Measurements from ENCODE around the gene SLAIN1. TPM values are rescaled to one million over a fixed set of nuclear protein-coding genes. Genes with fewer than 3 reads are reported as not detected.

The SLAIN1 gene
- total RNA-seq (2021; fragmentation: NEBNext Ultra II Directional; extraction: Animal tissue kit (Norgen Biotek cat#: 25700)), result 37.0 and 37.7 TPM in 2 replicates
- 19.3 and 35.0 TPM in 2 replicates for polyA plus RNA-seq (2011; rRNA removed)
- 27.2 TPM for polyA plus RNA-seq (2011; cell fraction: cytosol; rRNA removed)
- polyA plus RNA-seq (2011; cell fraction: nucleus; rRNA removed), result 19.7 TPM
- polyA plus RNA-seq (2012, experiment 1 of 2), result 24.8 to 30.1 TPM (median 27.7 TPM) in 4 replicates
- polyA plus RNA-seq (2012, experiment 2 of 2), result 14.9 TPM
- 39.4 TPM for polyA plus RNA-seq (2013, experiment 1 of 2)
- polyA plus RNA-seq (2013, experiment 2 of 2), result 37.6 TPM
- polyA minus RNA-seq (2011; rRNA and poly(A)+ RNA removed), result 66.5 and 85.6 TPM in 2 replicates
- polyA minus RNA-seq (2011; cell fraction: cytosol; rRNA and poly(A)+ RNA removed), result 19.5 TPM
- polyA minus RNA-seq (2011; cell fraction: nucleus; rRNA and poly(A)+ RNA removed), result 96.4 TPM
- long read RNA-seq, experiment 1, partial matches to known transcripts, result 11 of 21 reads
- long read RNA-seq, experiment 1, other reads (novel, unspliced or antisense), result 6 of 21 reads
- long read RNA-seq, experiment 2, result 0 reads

GRCh38 chr13:77697217-77698103, at the start of gene SLAIN1:
SLAIN1 (plus strand) TSS chr13:77697687; CDS start chr13:77697914, 227 bp downstream.
- H2BK20ac ChIP-seq (ENCODE audit: low read length), result no peak within 1 kb of the TSS
- H3K4me3 ChIP-seq (ENCODE audit: extremely low read depth in 1 of 4, insufficient read depth in 2 of 4, low read depth in 3 of 4, low read length in 4 of 4), result peak within 1 kb of the TSS; percentile 66 to 88 (median 83)
- ChIA-PET POLR2A (ENCODE audit: partially characterized antibody) (interaction anchor here (0.6 to 1.3 kb wide), 5 partner anchors 11 to 90 kb away, joined by 3 to 4 read pairs (median 3); no protein-coding TSS in a partner anchor), CTCF (ENCODE audit: partially characterized antibody) (interaction anchor here (1.1 to 2.5 kb wide), 3 partner anchors 41 to 104 kb away, joined by 3 to 7 read pairs (median 4); no protein-coding TSS in a partner anchor)
- no peak within 1 kb of the TSS for H4K91ac ChIP-seq (replicated peaks; ENCODE audit: insufficient read length, low read length)
- peak within 1 kb of the TSS; percentile 62; the same call in 1 of the 2 replicates for H3K27ac ChIP-seq (ENCODE audit: low read depth, low read length)
- DNase-seq (ENCODE audit: low read depth in 1 of 2, low spot score in 2 of 2) (peak; percentile 59 to 85), FAIRE-seq (no peak)
- H3K56ac ChIP-seq (replicated peaks; ENCODE audit: insufficient read length, low read depth, low read length), result no peak within 1 kb of the TSS
- H4K20me1 ChIP-seq (replicated peaks in 1 of 2; ENCODE audit: control insufficient read depth in 1 of 2, insufficient read depth in 2 of 2, low read length in 2 of 2), result peaks cover 7 to 16% of the 10 kb centered on the region in 2 experiments
- no peak within 1 kb of the TSS for H2BK15ac ChIP-seq (ENCODE audit: low read length)
- H3K9ac ChIP-seq (replicated peaks in 1 of 4; ENCODE audit: extremely low read depth in 1 of 4, low read depth in 3 of 4, low read length in 3 of 4), result peak within 1 kb of the TSS; percentile 52 to 77 (median 68)
- H3K79me2 ChIP-seq (ENCODE audit: control insufficient read depth in 1 of 2, insufficient read depth in 2 of 2, low read length in 2 of 2), result peaks cover 0 to 37% of the 10 kb centered on the region in 2 experiments; a peak in 3 of 4 replicates
- peaks cover 4% of the 10 kb centered on the region for H3K23me2 ChIP-seq (ENCODE audit: low read depth, low read length)
- H3K79me1 ChIP-seq (ENCODE audit: low read depth, low read length), result no peaks in the 10 kb centered on the region; the same call in 1 of the 2 replicates
- 0 out of 2 replicates have a peak within 1 kb of the TSS, but pooled peaks have one; percentile 69 for H2BK5ac ChIP-seq (ENCODE audit: low read depth, low read length)
- no peaks in the 10 kb centered on the region for H3K9me3 ChIP-seq (ENCODE audit: insufficient read depth in 2 of 2, low read depth in 1 of 2, low read length in 1 of 2)
- H4K5ac ChIP-seq (ENCODE audit: insufficient read length, low read depth, low read length), result peak within 1 kb of the TSS; percentile 84
- peak within 1 kb of the TSS; percentile 9; the same call in 1 of the 2 replicates for H3K18ac ChIP-seq (ENCODE audit: extremely low read depth, low read length)
- no peaks in the 10 kb centered on the region for H3K36me3 ChIP-seq (ENCODE audit: control insufficient read depth in 2 of 4, insufficient read depth in 4 of 4, low read length in 3 of 4)
- H2BK12ac ChIP-seq (ENCODE audit: low read depth, low read length), result no peak within 1 kb of the TSS
- 2% methylated on average over 49 of the region's 86 CpGs; no CpG with 5 or more reads in 1 of the 2 experiments for WGBS, 2 experiments (ENCODE audit: extremely low coverage in 1 of 2, insufficient coverage in 1 of 2, insufficient read length in 1 of 2, insufficient replicate concordance in 2 of 2, low coverage in 1 of 2, low lambda C conversion rate in 2 of 2, missing lambda C conversion rate in 1 of 2)
- H3K4me1 ChIP-seq (replicated peaks in 1 of 4; ENCODE audit: control insufficient read depth in 3 of 4, insufficient read depth in 4 of 4, low read length in 3 of 4), result peaks cover 0 to 5% (median 4%) of the 10 kb centered on the region in 4 experiments; a peak in 3 of 7 replicates
- no peak within 1 kb of the TSS for H3K14ac ChIP-seq (ENCODE audit: insufficient read length)
- no peak within 1 kb of the TSS for H2BK120ac ChIP-seq (replicated peaks; ENCODE audit: low read depth, low read length)
- H4K8ac ChIP-seq (ENCODE audit: extremely low read depth, insufficient read depth, low read length), result peak within 1 kb of the TSS; percentile 92
- no peak within 1 kb of the TSS for H2AK5ac ChIP-seq (ENCODE audit: low read depth, low read length)
- no peak within 1 kb of the TSS for H3K4ac ChIP-seq (replicated peaks; ENCODE audit: insufficient read length, low read depth, low read length)
- H3K4me2 ChIP-seq (ENCODE audit: insufficient read depth in 1 of 2, low read depth in 2 of 2, low read length in 2 of 2), result peak within 1 kb of the TSS; percentile 86 to 95
- H2AFZ ChIP-seq (ENCODE audit: low read length), result 0 out of 2 replicates have a peak within 1 kb of the TSS, but pooled peaks have one; percentile 3
- no peaks in the 10 kb centered on the region; a peak in 1 of 7 replicates for H3K27me3 ChIP-seq (replicated peaks in 1 of 4; ENCODE audit: control insufficient read depth in 3 of 4, extremely low read depth in 1 of 4, insufficient read depth in 3 of 4, low read length in 3 of 4)
- H3K23ac ChIP-seq (ENCODE audit: insufficient read length), result no peak within 1 kb of the TSS
- peak; percentile 98 for TF ChIP-seq E2F6 (IDR thresholded peaks at IDR 0.05)
- TF ChIP-seq BCL11A (IDR thresholded peaks at IDR 0.05; ENCODE audit: low read depth in 2 of 2, low read length in 2 of 2), result no peak
- no peak for TF ChIP-seq SIRT6 (IDR thresholded peaks at IDR 0.05; ENCODE audit: low read length)
- TF ChIP-seq CHD2 (IDR thresholded peaks at IDR 0.05; ENCODE audit: low read length), result 0 out of 2 replicates have a peak, but pooled peaks have one; percentile 16
- no peak for TF ChIP-seq CBX5 (IDR thresholded peaks at IDR 0.05; ENCODE audit: low read depth, low read length)
- peak; percentile 57; the same call in 1 of the 2 replicates for TF ChIP-seq TAF1 (IDR thresholded peaks at IDR 0.05; ENCODE audit: low read depth, low read length)
- no peak for TF ChIP-seq CTBP2 (IDR thresholded peaks at IDR 0.05; ENCODE audit: borderline replicate concordance, insufficient read depth, insufficient read length, low read length)

Measured in H1 (cell line).